Gastrocnemius medialis (tissue), 4 donors: ENCODE measurements around the gene HYDIN. TPM values are rescaled to one million over a fixed set of nuclear protein-coding genes. Genes with fewer than 3 reads are reported as not detected.

Experiments
- ATAC-seq, 2 donors: fragments of 150-250 bp; one replicate each; pipeline ENCODE4 v1.9.1; 2016
- DNase-seq, 2 donors: peaks; one replicate each; pipeline ENCODE4 v3.0.0-alpha.2; 2019
- H3K27ac ChIP-seq, 4 donors: fragments of 200-600 bp; sonication (generic); 1 replicate in 1 of 4; 2 replicates in 3 of 4; pipeline ENCODE4 v1.5.1; 2016 to 2018; ENCODE audit warnings: mild to moderate bottlenecking in 2 of 4, moderate library complexity in 1 of 4
- H3K27me3 ChIP-seq, 3 donors: fragments of 200-600 bp; sonication (generic) in 2 of 3; 1 replicate in 1 of 3; 2 replicates in 2 of 3; pipeline versions ENCODE4 v1.5.1 to v1.6.0; 2016 to 2019; ENCODE audit warnings: mild to moderate bottlenecking in 1 of 3, moderate library complexity in 1 of 3
- H3K36me3 ChIP-seq, 2 donors: fragments of 200-600 bp; sonication (generic) in 1 of 2; one replicate each; pipeline ENCODE4 v1.5.1; 2017 to 2018
- H3K4me1 ChIP-seq, 2 donors: fragments of 200-600 bp; sonication (generic) in 1 of 2; one replicate each; pipeline ENCODE4 v1.5.1; 2016 to 2017; ENCODE audit warnings: mild to moderate bottlenecking in 2 of 2
- H3K4me3 ChIP-seq, 4 donors: fragments of 200-600 bp; sonication (generic) in 3 of 4; 1 replicate in 1 of 4; 2 replicates in 3 of 4; pipeline ENCODE4 v1.5.1; 2016 to 2019; ENCODE audit warnings: mild to moderate bottlenecking in 2 of 4
- H3K9me3 ChIP-seq, 3 donors: fragments of 200-600 bp; sonication (generic) in 2 of 3; 1 replicate in 1 of 3; 2 replicates in 2 of 3; pipeline ENCODE4 v1.5.1; 2016 to 2019
- POLR2A ChIP-seq, 2 donors: fragments of 450-650 bp; IDR thresholded peaks; one replicate each; pipeline ENCODE4 v1.6.1; 2017; ENCODE audit warnings: antibody characterized with exemption in 2 of 2, mild to moderate bottlenecking in 2 of 2, moderate library complexity in 2 of 2
- in situ Hi-C, 4 donors: fragments of 200-750 bp; cut with MboI; loops; one replicate each; pipeline versions ENCODE4 v1.15.0 to v1.8.0; 2017; ENCODE audit warnings: low sequenced_read_pairs in 4 of 4
- intact Hi-C: fragments of 100-400 bp; cut with DNase I; formaldehyde crosslinking; loops from one replicate; pipeline ENCODE4 v1.15.1; 2023; ENCODE audit warnings: low total_unique reads
- total RNA-seq, 4 donors: library from RNA; depleted of rRNA; stranded (reverse); fragments of >200 nt; gene quantifications; one replicate each; pipeline versions ENCODE4 v1.1.0 to v1.2.3, GENCODE V29; 2016
- TF ChIP-seq, protein P1 (sequence below), 5 experiments: fragments of 450-650 bp in 3 of 5; fragments of 200-600 bp in 2 of 5; sonication (generic) in 2 of 5; IDR thresholded peaks in 4 of 5; conservative IDR thresholded peaks in 1 of 5; 1 replicate in 4 of 5; 2 replicates in 1 of 5; pipeline ENCODE4 v1.5.1; 2016 to 2019; ENCODE audit warnings: antibody characterized with exemption in 5 of 5, mild to moderate bottlenecking in 3 of 5, moderate library complexity in 3 of 5

The HYDIN gene
- total RNA-seq, 4 donors from 2014 or later, result 0.12 TPM; not detected in 3

DNA sequence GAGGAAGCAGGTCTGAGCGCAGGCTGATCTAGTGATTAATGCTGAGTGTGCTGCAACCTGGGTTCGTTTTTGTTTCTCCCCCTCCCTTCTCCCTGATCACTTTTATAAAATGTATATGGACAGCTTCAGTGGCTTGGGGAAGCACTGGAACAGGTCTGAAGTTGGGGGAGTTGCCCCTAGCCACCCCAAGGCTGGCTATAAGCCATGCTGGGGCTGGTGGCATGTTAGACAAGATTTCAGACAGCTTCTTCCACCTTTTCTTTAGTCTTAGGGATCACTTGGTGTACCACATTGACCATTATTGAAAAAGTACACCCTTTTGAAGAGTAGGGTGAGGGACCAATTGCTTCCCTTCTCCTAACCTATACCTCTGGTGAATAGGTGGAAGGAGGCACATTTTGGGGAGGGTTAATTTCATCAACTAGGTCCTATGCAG, 425.8 kb downstream of the HYDIN start:
- H3K4me1 ChIP-seq, result peaks cover 7 to 8% of the 10 kb centered on the region in 2 donors
- DNase-seq (no peak), ATAC-seq (no peak)
- H3K4me3 ChIP-seq, result no peak overlapping the region
- in situ Hi-C loops (no loop called here), intact Hi-C loops (no loop called here)
- TF ChIP-seq, protein P1, sequence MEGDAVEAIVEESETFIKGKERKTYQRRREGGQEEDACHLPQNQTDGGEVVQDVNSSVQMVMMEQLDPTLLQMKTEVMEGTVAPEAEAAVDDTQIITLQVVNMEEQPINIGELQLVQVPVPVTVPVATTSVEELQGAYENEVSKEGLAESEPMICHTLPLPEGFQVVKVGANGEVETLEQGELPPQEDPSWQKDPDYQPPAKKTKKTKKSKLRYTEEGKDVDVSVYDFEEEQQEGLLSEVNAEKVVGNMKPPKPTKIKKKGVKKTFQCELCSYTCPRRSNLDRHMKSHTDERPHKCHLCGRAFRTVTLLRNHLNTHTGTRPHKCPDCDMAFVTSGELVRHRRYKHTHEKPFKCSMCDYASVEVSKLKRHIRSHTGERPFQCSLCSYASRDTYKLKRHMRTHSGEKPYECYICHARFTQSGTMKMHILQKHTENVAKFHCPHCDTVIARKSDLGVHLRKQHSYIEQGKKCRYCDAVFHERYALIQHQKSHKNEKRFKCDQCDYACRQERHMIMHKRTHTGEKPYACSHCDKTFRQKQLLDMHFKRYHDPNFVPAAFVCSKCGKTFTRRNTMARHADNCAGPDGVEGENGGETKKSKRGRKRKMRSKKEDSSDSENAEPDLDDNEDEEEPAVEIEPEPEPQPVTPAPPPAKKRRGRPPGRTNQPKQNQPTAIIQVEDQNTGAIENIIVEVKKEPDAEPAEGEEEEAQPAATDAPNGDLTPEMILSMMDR (IDR thresholded peaks at IDR 0.05 in 4 of 5, conservative IDR thresholded peaks at IDR 0.05 in 1 of 5), result no peak
- TF ChIP-seq POLR2A (IDR thresholded peaks at IDR 0.05), result no peak
- no peak overlapping the region for H3K27ac ChIP-seq
- peaks cover 0 to 11% (median 0%) of the 10 kb centered on the region in 3 donors for H3K27me3 ChIP-seq
- peaks cover 0 to 5% (median 0%) of the 10 kb centered on the region in 3 donors for H3K9me3 ChIP-seq
- H3K36me3 ChIP-seq, result no peaks in the 10 kb centered on the region

DNA sequence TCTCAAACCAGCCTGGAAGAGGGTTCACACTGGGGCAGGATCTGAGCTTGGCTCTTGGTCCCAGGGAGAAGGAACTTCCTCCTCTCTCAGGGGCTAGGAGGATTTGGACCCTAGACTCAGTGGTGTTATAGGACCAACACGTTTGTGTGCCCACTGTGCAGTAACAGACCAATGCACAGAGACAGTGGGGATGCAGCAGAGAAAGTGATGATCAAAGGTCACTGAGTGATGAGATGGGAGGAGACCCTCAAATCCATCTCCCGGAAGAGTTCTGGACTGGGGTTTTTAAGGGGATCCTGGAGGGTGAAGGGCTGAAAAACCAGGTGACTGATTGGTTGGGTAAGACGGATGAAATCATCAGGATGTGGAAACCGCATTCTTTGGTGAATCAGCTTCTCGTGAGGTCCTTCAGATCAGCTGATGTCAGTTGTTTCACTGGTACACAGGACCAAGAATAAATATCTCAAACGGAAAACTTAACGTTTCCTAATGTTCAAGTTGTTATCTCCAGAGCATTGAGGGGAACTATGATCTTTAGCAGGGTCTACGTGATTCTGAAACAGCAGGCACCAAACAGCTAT, 426.3 kb downstream of the HYDIN start:
- in situ Hi-C loops, result no loop called here
- intact Hi-C loops, result no loop called here
- peaks cover 0 to 5% (median 0%) of the 10 kb centered on the region in 3 donors for H3K9me3 ChIP-seq
- H3K27me3 ChIP-seq, result peaks cover 0 to 11% (median 0%) of the 10 kb centered on the region in 3 donors
- no peak overlapping the region for H3K4me3 ChIP-seq
- TF ChIP-seq POLR2A (IDR thresholded peaks at IDR 0.05), result no peak
- TF ChIP-seq, protein P1 (IDR thresholded peaks at IDR 0.05 in 4 of 5, conservative IDR thresholded peaks at IDR 0.05 in 1 of 5), result no peak
- H3K4me1 ChIP-seq, result peaks cover 9 to 12% of the 10 kb centered on the region in 2 donors
- no peak overlapping the region for H3K27ac ChIP-seq
- ATAC-seq, result no peak
- H3K36me3 ChIP-seq, result no peaks in the 10 kb centered on the region
- no peak for DNase-seq

DNA sequence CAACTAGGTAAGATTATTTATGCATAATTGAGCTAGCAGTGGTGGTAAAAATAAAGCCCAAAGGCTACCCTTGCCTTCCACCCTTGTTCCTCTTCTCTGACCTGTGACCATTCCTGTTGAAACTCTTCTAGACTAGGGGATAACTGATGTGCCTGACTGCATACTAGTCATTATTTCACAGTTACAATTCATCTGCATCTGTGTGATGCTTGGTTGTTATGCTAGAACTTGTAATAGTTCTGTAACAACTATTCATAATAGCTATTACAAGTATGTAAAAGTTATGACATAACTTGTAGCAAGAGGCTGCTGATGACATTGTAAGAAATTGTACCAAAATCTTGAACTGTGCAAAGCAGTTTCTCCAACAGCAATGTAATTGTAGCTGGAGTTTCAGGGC, 427.2 kb downstream of the HYDIN start:
- Histone ChIP-seq H3K36me3 (no peaks in the 10 kb centered on the region), H3K27me3 (peaks cover 0 to 11% (median 0%) of the 10 kb centered on the region in 3 donors), H3K4me3 (no peak overlapping the region), H3K27ac (no peak overlapping the region), H3K9me3 (peaks cover 0 to 5% (median 0%) of the 10 kb centered on the region in 3 donors), H3K4me1 (peaks cover 9 to 12% of the 10 kb centered on the region in 2 donors)
- TF ChIP-seq, protein P1 (IDR thresholded peaks at IDR 0.05 in 4 of 5, conservative IDR thresholded peaks at IDR 0.05 in 1 of 5), result no peak
- TF ChIP-seq POLR2A (IDR thresholded peaks at IDR 0.05), result no peak
- no peak for DNase-seq
- no peak for ATAC-seq
- intact Hi-C loops (no loop called here), in situ Hi-C loops (no loop called here)

DNA sequence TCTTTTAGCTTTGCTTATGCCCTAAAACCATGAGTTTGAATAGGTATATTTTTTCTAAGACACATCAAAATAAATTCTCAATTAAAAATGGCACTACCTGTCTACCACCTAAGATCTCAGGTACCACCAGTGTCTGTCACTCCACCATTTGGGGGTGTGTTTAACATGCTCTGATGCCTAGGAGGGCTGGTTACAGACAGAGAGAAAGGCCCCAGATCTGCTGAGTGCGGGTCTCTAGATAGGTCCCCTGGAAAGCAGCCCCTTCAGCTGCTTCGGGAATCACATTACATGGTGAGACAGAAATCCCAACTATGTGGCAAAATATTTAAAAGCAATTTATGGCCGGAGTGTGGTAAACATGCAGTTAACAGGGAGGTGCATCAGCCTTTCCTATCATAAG, 428.9 kb downstream of the HYDIN start:
- in situ Hi-C loops, result no loop called here
- TF ChIP-seq POLR2A (IDR thresholded peaks at IDR 0.05), result no peak
- TF ChIP-seq, protein P1 (IDR thresholded peaks at IDR 0.05 in 4 of 5, conservative IDR thresholded peaks at IDR 0.05 in 1 of 5), result no peak
- Histone ChIP-seq H3K4me1 (peaks cover 9 to 12% of the 10 kb centered on the region in 2 donors), H3K27ac (peak overlapping the region in 1 of 4 donors; percentile 80), H3K9me3 (peaks cover 0 to 5% (median 0%) of the 10 kb centered on the region in 3 donors), H3K27me3 (peaks cover 0 to under 1% (median 0%) of the 10 kb centered on the region in 3 donors), H3K36me3 (no peaks in the 10 kb centered on the region), H3K4me3 (peak overlapping the region in 3 of 4 donors; percentile 80 to 94 (median 83))
- intact Hi-C loops, result loop anchor here (2.0 kb wide), 1 partner anchor 23 kb away; no protein-coding TSS in a partner anchor
- DNase-seq (no peak), ATAC-seq (no peak)
